GM18861 (cell line): ENCODE measurements around the gene PLXNA2.

Experiments
- ATAC-seq: cut with Tn5 transposase; IDR thresholded peaks from one replicate; pipeline ENCODE4 v1.9.1; 2021; ENCODE audit not compliant: unreplicated experiment

PLXNA2 gene

GRCh38 chr1:208126108-208126507 is 118.1 kb downstream of the PLXNA2 start:
- no peak for ATAC-seq

DNA sequence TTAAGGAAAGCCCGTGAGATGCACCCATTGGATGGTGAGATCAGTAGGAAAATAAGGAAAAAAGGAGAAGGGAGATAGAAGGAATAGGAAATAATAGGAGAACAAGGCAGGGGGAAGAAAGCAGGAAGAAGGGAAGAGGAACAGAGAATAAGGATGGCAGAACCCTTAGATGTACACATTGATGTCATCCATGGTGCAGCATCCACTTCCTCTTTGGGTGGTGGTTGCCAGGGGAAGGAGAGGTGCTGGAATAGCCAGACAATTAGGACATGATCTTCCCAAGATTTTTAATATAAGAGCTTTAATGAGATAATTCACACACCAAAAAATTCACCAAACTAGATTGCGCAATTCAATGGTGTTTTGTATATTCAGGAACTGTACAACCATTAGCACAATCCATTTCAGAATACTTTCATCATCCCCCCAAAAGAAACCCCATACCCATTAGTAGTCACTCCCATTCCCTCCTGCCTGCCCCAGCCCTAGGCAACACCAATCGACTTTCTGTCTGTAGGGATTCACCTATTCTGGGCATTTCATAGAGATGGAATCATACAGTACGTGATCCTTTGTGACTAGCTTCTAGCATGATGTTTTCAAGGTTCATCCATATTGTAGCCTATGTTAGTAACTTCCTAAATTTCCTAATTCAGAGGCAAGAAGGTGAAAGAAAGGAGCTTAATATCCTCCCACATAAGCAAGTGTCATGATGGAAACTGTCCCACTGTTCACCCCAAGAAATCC is 121.4 kb downstream of the PLXNA2 start:
- no peak for ATAC-seq

- ATAC-seq: no peak
These were observed 122.3 kb downstream of the PLXNA2 start for GRCh38 chr1:208121813-208122364.

DNA sequence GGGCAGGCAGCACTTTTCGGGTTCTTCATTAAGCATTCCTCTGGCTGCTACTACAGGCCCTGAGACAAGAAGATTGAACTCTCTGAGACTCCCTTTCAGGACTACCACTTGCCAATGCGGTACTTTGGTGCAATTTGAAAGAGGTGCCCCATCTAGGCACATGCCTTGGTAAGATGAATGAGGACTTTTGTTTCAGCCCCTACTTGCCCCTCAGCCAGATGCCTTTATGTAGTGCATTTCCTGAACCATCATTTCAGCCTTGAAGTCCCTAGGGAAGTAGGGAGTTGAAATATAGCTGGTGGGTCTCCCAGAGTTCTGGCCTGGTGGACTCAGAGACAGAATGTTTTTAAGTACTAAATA is 123.8 kb downstream of the PLXNA2 start:
- ATAC-seq: no peak

GRCh38 chr1:208118841-208119606 is 125.2 kb downstream of the PLXNA2 start:
- no peak for ATAC-seq

GRCh38 chr1:208118306-208118705 is 125.9 kb downstream of the PLXNA2 start:
- no peak for ATAC-seq

DNA sequence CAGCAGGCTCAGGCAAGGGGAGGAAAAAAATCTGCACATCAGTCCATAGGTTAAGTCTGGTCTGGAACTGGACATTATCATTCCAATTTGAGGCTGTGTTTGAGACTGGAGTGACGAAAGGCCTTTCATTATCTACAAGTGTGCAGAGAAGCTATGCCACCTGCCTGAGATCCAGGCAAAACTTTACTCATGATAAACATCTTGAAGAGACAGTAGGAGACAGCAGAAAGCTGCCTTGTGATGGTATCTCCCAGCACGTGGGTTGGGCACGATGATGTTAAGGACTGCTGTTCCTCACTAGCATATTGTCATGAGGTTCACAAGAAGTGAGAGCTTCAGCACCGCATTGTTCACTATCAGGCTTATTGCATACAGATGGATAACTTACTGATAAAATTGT is 126.4 kb downstream of the PLXNA2 start:
- no peak for ATAC-seq

DNA sequence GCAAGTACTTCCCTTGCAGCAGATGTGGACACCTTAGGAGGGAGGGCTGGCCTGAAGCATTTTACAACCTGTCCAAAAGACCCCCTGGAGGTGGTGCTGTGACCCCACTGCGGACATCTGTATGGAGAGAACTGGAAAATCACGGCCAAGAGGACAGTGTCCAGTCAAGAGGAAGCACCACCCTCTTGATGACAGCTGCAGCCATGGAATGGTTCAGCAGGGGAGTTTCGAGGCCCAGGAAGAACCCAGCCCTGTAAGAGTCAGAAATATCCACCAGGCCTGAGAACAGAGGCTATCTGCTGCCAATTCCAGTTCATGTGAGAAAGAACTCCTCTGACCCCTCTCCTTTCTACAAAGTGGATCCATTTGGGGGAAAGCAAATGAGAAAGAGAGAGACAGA is 126.8 kb downstream of the PLXNA2 start:
- no peak for ATAC-seq

- ATAC-seq: no peak
These were observed 128.1 kb downstream of the PLXNA2 start for GRCh38 chr1:208115924-208116640.

DNA sequence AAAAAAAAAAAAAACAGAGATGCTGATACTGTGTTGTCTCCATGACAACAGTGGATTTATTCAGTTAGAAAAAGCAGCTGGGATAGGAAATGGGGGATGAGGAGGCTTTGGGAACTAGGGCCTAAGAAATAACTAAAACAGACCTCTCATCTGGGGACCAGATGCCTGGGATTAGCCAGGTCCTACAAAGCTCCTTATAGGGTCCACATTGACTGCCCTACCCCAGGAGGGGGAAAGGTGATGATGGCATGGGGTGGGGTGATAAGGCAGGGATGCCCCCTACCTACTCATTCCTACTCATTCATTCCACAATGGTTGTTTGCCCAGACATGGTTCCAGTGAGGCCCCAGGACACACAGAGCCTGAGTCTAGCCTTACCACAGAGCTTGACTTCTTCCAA is 131.2 kb downstream of the PLXNA2 start:
- no peak for ATAC-seq

DNA sequence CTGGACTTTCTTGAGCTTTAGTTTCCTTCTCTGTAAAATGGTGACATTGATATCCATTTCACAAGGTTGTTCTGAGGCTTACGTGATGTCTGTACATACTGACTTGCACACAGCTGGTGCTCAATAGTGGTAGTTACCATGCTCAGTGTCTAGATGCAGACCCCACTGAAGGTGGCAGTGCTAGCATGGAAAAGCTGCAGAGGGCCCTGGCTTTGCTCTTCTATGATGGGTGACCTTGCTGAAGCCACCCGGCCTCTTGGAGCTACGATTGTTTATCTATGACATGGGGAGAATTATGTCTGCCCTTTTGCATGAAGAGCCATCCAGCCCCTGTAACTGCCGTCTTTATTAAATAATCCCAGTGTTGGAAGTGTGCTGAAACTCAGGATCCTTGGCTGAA is 131.8 kb downstream of the PLXNA2 start:
- no peak for ATAC-seq

DNA sequence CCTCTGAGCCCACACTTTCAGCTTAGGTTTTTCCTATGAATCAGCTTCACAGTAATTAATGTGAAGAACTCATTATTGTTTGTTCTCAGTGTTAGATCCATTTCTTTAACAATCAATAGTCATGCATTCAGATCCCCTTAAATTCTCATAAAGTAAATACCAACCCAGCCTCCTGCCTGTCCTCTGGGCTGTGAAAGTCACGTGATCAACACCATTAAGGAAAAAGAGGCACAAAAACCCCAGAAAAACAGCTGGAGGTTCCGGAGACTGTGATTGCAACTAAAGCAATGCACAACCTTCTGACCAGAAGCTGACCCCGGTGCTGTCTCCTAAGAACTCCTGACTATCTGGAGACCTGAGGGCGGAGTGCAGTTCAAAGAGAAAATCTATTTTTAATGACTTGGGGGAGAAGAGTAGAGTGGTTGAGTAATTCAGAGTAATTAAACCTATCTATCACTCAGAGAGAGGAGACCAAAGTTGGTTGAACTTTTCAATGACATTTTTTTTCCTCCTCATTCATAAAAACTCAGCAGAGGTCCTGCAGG is 132.5 kb downstream of the PLXNA2 start:
- no peak for ATAC-seq

- no peak for ATAC-seq
These were observed 133.9 kb downstream of the PLXNA2 start for GRCh38 chr1:208110296-208110695.

- no peak for ATAC-seq
These were observed 135.4 kb downstream of the PLXNA2 start for GRCh38 chr1:208108646-208109330.

- no peak for ATAC-seq
These were observed 136.0 kb downstream of the PLXNA2 start for GRCh38 chr1:208108213-208108608.

- ATAC-seq: no peak
These were observed 136.6 kb downstream of the PLXNA2 start for GRCh38 chr1:208107425-208108212.

DNA sequence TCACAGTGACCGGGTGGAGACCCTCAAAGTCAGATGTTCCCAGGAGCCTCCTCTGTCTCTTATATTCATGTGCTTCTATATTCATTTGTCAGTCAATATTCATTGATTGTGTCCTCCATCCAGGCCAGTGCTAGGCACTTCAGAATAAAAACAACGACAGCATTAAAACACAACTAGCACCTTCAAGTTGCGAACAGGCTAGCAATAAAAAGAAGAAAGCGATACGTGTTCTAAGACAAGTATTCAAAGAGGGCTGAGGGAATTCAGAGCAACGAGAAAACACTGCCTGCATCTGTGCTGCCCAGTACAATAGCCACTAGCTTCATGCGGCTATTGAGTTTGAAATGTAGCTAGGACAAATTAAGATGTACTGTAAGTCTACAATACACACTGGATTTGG is 138.0 kb downstream of the PLXNA2 start:
- no peak for ATAC-seq

- ATAC-seq: no peak
These were observed 138.4 kb downstream of the PLXNA2 start for GRCh38 chr1:208105756-208106155.

DNA sequence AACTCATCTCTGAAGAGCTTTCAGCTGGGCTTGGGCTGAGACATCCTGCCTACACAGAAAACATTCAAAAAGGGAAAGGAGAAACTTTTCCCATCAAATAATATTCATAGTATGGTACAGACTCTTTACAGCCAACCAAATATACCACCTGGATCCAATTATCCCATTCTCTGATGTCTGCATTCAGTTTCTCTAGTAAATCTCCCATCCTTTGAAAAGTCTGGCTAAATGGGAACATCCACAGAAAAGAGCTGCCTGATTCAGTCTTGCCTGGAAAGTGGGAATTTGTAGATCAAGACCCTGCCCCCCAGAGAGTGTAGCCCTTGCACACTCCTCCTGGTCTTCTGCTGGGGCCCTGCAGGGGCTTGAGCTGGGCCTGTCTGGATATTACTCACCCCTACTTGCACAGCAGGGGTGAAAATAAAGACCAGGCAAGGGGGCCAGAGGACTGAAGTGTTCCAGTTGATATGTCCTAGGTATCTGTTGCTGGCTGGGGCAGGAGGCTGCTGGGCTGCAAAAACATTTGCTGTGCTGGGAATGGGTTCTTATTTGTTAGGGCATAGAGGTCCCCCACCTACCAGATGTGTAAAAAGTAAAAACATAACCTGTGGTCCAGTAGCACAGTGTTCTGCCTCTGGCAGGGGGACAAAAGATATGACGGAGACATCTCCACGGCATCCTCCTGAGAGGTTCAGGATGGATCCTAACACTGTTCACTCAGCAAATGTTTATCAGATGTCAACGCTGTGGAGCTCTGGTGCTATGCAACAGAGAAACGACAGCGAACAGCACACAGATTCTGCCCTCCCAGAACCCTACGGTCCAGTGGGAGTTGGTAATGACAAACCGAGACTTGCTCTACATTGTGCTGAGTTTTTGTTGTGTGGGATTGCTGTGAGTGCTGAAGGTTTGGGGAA is 140.3 kb downstream of the PLXNA2 start:
- no peak for ATAC-seq
